Measurements from ENCODE around the gene RAB23. TPM values are rescaled to one million over a fixed set of nuclear protein-coding genes. Genes with fewer than 3 reads are reported as not detected.

Gene RAB23
- total and polyA plus RNA-seq, 2 donors (not counting 1 experiment from before 2014, with no cell fraction given), result 0.12 to 0.94 TPM

DNA sequence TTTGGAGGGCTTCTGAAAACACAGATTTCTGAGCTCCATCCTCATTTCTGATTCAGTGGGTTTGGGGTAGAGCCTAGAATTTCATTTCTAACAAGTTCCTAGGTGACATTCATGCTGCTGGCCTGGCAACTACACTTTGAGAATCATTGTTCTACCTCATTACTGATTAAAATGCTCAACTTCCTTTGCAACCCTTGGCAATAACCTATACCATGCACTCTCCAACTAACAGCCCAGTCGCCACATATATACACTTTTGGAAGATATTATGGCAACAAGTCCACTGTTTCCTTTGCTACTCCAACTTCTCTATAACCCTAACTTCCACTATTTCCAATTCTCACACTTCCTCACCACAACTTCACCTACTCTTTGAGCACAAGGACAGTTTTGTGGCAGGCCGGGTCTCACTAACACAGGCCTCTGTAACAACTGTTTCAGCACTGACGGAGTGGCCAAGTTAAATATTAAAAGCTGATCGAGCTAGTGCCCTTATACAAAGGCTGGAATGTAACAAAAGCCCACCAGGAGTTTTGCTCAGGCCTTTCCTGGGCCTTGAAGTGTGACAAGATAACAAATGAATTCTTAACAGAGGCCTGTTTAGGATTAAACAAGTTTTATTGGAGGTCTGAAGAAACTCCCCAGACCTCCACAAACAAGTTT is 32.1 kb upstream of the RAB23 start:
- Histone ChIP-seq H3K27me3 (replicated peaks in 1 of 4; ENCODE audit: control extremely low read depth in 1 of 4, control insufficient read depth in 3 of 4, insufficient read depth in 4 of 4, low read length in 3 of 4) (no peaks in the 10 kb centered on the region), H3K4me2 (replicated peaks; ENCODE audit: low read depth, low read length, poor library complexity, severe bottlenecking) (no peak overlapping the region), H2AFZ (ENCODE audit: insufficient read depth, low read depth, low read length, poor library complexity, severe bottlenecking) (no peak overlapping the region), H3K36me3 (replicated peaks in 1 of 2; ENCODE audit: control extremely low read depth in 1 of 2, control insufficient read depth in 1 of 2, extremely low read depth in 1 of 2, insufficient read depth in 2 of 2, low read length in 1 of 2) (no peaks in the 10 kb centered on the region), H3K9ac (ENCODE audit: low read length) (no peak overlapping the region), H4K20me1 (ENCODE audit: control insufficient read depth, insufficient read depth, low read length, poor library complexity, severe bottlenecking) (no peaks in the 10 kb centered on the region), H3K79me2 (ENCODE audit: control insufficient read depth, insufficient read depth, low read length) (no peaks in the 10 kb centered on the region), H3K4me1 (ENCODE audit: control insufficient read depth in 2 of 2, insufficient read depth in 2 of 2, low read length in 2 of 2) (no peaks in the 10 kb centered on the region), H3K4me3 (ENCODE audit: control extremely low read depth in 1 of 5, extremely low read depth in 1 of 5, insufficient read depth in 1 of 5, low read depth in 2 of 5, low read length in 4 of 5) (no peak overlapping the region), H3K27ac (ENCODE audit: low read length in 2 of 2) (no peak overlapping the region), H3K9me3 (ENCODE audit: control extremely low read depth in 1 of 3, control insufficient read depth in 2 of 3, insufficient read depth in 1 of 3, low read length in 2 of 3) (no peaks in the 10 kb centered on the region)
- intact Hi-C loops (cut with micrococcal nuclease), result no loop called here
- Mint-ChIP-seq H3K9me3 (ENCODE audit: insufficient read depth) (no peaks in the 10 kb centered on the region), H3K4me3 (no peak overlapping the region), H3K27ac (no peak overlapping the region), H3K27me3 (peaks cover 3% of the 10 kb centered on the region), H3K4me1 (no peaks in the 10 kb centered on the region)
- TF ChIP-seq EZH2 (IDR thresholded peaks at IDR 0.05; ENCODE audit: borderline replicate concordance, insufficient read depth, low read depth, low read length, poor library complexity, severe bottlenecking), result no peak
- TF ChIP-seq, protein P1, sequence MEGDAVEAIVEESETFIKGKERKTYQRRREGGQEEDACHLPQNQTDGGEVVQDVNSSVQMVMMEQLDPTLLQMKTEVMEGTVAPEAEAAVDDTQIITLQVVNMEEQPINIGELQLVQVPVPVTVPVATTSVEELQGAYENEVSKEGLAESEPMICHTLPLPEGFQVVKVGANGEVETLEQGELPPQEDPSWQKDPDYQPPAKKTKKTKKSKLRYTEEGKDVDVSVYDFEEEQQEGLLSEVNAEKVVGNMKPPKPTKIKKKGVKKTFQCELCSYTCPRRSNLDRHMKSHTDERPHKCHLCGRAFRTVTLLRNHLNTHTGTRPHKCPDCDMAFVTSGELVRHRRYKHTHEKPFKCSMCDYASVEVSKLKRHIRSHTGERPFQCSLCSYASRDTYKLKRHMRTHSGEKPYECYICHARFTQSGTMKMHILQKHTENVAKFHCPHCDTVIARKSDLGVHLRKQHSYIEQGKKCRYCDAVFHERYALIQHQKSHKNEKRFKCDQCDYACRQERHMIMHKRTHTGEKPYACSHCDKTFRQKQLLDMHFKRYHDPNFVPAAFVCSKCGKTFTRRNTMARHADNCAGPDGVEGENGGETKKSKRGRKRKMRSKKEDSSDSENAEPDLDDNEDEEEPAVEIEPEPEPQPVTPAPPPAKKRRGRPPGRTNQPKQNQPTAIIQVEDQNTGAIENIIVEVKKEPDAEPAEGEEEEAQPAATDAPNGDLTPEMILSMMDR (IDR thresholded peaks at IDR 0.05), result no peak
- ATAC-seq (ENCODE audit: low read depth) (no peak), DNase-seq (no peak)
- POLR2A ChIA-PET, result no interaction called here
- CTCF ChIA-PET, result interaction anchor here (1.0 kb wide), 1 partner anchor 12 kb away, joined by 3 read pairs; no protein-coding TSS in a partner anchor
- WGBS (ENCODE audit: insufficient coverage), result 76% methylated on average over 4 of the region's 4 CpGs

GRCh38 chr6:57252975-57253374 is 30.9 kb upstream of the RAB23 start:
- H3K79me2 ChIP-seq (ENCODE audit: control insufficient read depth, insufficient read depth, low read length), result no peaks in the 10 kb centered on the region
- POLR2A ChIA-PET, result no interaction called here
- TF ChIP-seq EZH2 (IDR thresholded peaks at IDR 0.05; ENCODE audit: borderline replicate concordance, insufficient read depth, low read depth, low read length, poor library complexity, severe bottlenecking), result no peak
- TF ChIP-seq, protein P1 (IDR thresholded peaks at IDR 0.05), result no peak
- no peaks in the 10 kb centered on the region for H3K4me1 Mint-ChIP-seq
- no peaks in the 10 kb centered on the region for H3K9me3 Mint-ChIP-seq (ENCODE audit: insufficient read depth)
- no peaks in the 10 kb centered on the region for H3K27me3 ChIP-seq (replicated peaks in 1 of 4; ENCODE audit: control extremely low read depth in 1 of 4, control insufficient read depth in 3 of 4, insufficient read depth in 4 of 4, low read length in 3 of 4)
- H4K20me1 ChIP-seq (ENCODE audit: control insufficient read depth, insufficient read depth, low read length, poor library complexity, severe bottlenecking), result no peaks in the 10 kb centered on the region
- no peak overlapping the region for H3K27ac ChIP-seq (ENCODE audit: low read length in 2 of 2)
- H3K27ac Mint-ChIP-seq, result no peak overlapping the region
- no peaks in the 10 kb centered on the region for H3K36me3 ChIP-seq (replicated peaks in 1 of 2; ENCODE audit: control extremely low read depth in 1 of 2, control insufficient read depth in 1 of 2, extremely low read depth in 1 of 2, insufficient read depth in 2 of 2, low read length in 1 of 2)
- no peak overlapping the region for H2AFZ ChIP-seq (ENCODE audit: insufficient read depth, low read depth, low read length, poor library complexity, severe bottlenecking)
- H3K4me3 ChIP-seq (ENCODE audit: control extremely low read depth in 1 of 5, extremely low read depth in 1 of 5, insufficient read depth in 1 of 5, low read depth in 2 of 5, low read length in 4 of 5), result no peak overlapping the region
- no peaks in the 10 kb centered on the region for H3K27me3 Mint-ChIP-seq
- H3K9me3 ChIP-seq (ENCODE audit: control extremely low read depth in 1 of 3, control insufficient read depth in 2 of 3, insufficient read depth in 1 of 3, low read length in 2 of 3), result no peaks in the 10 kb centered on the region
- DNase-seq (no peak), ATAC-seq (ENCODE audit: low read depth) (no peak)
- no peak overlapping the region for H3K9ac ChIP-seq (ENCODE audit: low read length)
- no peak overlapping the region for H3K4me2 ChIP-seq (replicated peaks; ENCODE audit: low read depth, low read length, poor library complexity, severe bottlenecking)
- no CpG with 5 or more reads among the region's 1 CpG for WGBS (ENCODE audit: insufficient coverage)
- H3K4me1 ChIP-seq (ENCODE audit: control insufficient read depth in 2 of 2, insufficient read depth in 2 of 2, low read length in 2 of 2), result no peaks in the 10 kb centered on the region
- CTCF ChIA-PET, result interaction anchor here (1.0 kb wide), 1 partner anchor 14 kb away, joined by 3 read pairs; no protein-coding TSS in a partner anchor
- no peak overlapping the region for H3K4me3 Mint-ChIP-seq
- intact Hi-C loops (cut with micrococcal nuclease), result no loop called here
